NOMO-1 (cell line): Measurements from ENCODE around the gene OR10A2.
"Not testable (repeated sequence)": the region's sequence is repeated elsewhere in the genome, so short reads cannot be mapped to it uniquely, and the experiment has no call there.

Experiments
- DNase-seq, 2 experiments: peaks; one replicate each; lab custom pipeline; 2025; ENCODE audit not compliant: unreplicated experiment in 2 of 2; lab: John Stamatoyannopoulos, UW

The OR10A2 gene

DNA sequence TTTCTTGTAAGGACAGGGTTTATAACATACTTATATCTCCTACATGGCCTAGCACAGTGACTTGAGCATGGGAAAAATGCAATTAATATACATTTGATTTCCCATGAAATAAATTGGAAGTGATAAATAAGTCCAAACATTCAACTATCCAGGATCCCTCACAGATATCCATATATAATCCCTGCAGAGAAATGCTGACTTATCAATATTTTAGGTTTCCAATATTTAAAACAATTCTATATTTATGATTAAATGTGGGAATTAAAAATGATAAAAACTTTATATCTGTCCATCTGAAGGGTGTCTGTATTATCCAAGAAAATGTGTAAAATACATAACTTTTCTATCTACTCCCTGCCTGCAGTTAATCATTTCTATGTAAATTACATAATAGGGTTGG lies 19.9 kb downstream of the OR10A2 start:
- no peak for DNase-seq

DNA sequence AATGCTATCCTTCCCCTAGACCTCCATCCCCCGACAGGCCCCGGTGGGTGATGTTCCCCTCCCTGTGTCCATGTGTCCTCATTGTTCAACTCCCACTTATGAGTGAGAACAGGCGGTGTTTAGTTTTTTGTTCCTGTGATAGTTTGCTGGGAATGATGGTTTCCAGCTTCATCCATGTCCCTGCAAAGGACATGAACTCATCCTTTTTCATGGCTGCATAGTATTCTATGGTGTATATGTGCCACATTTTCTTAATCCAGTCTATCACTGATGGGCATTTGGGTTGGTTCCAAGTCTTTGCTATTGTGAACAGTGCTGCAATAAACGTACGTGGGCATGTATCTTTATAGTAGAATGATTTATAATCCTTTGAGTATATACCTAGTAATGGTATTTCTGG lies 24.9 kb downstream of the OR10A2 start:
- not testable (repeated sequence) for DNase-seq

DNA sequence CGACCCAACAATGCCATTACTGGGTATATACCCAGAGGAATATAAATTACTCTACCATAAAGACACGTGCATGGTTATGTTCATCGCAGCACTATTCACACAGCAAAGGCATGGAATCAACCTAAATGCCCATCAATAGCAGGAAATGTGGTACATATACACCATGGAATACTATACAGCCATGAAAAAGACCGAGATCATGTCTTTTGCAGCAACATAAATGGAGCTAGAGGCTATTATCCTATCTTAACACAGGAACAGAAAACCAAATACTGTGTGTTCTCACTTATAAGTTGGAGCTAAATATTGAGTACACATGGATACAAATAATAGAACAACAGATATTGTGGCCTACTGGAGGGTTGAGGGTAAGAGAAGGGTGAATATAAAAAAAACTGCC lies 26.0 kb downstream of the OR10A2 start:
- no peak for DNase-seq

DNA sequence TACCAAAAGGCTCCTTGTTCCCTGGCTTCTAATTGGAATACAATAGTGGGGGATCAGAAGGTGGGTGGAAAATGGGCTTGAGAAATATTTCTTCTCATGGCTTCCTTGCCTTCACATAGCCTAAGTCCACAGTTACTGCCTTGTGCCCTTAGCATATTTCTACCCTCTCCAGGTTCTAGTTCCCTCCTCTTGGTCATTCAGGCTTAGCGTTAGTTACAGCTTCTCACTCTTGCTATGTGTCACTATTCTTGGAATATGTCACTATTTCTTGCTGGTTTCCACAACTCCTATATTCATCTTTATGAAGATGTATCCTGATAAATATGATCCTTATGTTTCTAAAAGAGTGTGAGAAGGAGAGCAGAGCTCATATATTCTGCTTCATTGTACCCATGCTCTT lies 27.0 kb downstream of the OR10A2 start:
- DNase-seq: no peak

DNA sequence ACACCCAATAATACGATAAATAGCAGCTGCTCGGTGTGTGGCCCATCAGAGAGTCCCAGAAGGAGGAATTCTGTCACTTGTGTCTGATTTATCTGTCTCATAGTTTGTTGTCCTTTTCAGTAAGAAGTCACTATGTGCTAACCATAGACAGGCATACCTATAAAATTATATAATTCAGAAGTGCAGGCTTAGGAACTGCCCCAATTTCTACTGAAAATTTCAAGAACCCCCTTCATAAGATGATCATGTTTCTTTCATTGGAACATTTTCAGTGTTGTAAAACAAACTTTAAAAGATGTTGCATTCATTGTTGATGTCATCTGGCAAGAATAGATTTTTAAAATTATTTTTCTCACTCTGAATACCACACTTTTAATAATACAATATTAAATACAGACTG lies 29.5 kb downstream of the OR10A2 start, which contains the start of gene OR2D2:
Gene OR2D2, minus strand, starts transcription at position 101 of the 400 bp plus-strand sequence. Its CDS starts 0 bp downstream, at position 101.
- DNase-seq: no peak

DNA sequence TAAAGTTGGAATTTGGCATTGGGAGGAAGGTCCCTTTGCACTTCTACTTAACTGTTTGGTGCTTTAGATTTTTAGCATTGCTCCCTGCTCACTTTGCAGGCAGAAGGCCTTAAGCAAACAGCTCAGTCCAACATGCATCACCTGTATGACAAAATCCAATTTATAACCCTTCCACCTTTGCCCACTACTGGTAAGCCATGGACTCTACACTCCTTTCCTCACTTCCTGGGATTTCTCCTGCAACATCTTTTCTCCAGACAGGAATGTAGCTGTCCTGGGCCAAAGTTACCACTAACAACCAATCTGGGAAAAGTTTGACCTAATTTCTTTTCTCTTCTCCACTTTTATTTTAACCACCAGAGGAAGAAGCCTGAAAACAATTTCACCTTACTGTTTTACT lies 31.2 kb downstream of the OR10A2 start:
- no peak for DNase-seq

DNA sequence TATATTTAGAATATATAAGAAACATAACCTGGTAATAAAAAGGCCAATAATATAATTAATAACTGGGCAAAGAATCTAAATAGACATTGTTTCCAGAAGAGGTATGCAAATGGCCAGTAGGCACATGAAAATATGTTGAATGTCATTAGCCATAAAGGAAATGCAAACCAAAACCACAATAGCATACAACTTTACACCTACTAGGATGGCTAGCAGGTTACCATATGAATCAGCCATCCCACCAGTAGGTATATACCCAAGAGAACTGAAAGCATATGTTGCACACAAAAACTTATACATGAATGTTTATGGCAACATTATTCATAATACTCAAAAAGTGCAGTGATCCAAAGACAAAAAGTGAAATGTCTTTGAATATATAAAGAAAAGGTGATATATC lies 32.2 kb downstream of the OR10A2 start:
- no peak for DNase-seq

DNA sequence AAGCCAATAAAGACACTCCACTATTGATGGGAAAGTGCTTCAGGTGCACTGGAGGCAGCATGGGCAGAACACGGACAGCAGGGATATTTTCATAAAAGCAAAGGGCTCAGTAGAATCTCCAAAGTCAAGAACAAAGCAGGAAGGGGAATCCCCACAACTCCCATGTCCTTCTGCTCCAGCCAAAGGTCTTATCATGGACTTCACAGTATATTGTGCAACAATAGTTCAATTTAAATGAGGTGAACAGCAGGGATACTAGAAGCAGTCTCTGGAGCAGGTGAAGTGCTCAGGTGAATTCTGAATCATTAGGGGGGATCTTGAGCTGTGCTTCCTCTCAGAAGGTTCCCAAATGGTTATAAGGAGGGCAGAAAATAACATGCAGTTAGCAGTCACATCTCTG lies 36.1 kb downstream of the OR10A2 start:
- DNase-seq: no peak

DNA sequence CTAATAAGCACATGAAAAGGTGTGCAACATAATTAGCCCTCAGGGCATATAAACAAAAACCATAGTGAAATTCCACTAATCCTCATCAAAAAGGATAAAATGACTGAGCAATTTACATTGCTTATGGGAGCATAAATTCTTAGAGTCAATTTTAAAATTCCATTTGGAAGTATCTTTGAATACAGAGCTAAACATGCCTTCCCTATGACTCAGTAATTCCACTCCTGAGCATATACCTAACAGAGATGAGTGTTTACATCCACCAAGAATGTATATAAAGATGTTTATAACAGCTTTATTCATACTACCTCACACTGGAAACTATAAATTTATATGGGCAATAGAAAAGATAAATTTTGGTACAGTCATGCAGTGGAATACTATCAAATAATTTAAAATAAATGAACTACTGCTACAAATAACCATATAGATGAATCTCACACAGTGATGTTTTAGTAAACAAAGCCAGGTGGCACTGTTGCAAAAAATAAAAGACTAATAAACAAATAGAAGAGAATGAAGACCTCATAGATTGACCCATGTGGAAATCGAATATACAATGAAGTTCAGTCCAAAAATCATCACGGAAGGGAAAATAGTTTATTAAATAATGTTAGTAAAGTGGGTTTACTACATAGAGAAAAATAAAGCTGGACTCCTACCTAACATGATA lies 37.6 kb downstream of the OR10A2 start:
- DNase-seq: no peak

DNA sequence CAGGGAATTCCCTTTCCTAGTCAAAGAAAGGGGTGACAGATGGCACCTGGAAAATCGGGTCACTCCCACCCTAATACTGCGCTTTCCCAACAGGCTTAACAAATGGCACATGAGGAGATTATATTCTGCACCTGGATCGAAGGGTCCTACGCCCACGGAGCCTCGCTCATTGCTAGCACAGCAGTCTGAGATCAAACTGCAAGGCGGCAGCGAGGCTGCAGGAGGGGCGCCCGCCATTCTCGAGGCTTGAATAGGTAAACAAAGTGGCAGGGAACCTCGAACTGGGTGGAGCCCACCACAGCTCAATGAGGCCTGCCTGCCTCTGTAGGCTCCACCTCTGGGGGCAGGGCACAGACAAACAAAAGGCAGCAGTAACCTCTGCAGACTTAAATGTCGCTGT lies 41.9 kb downstream of the OR10A2 start:
- not testable (repeated sequence) for DNase-seq

DNA sequence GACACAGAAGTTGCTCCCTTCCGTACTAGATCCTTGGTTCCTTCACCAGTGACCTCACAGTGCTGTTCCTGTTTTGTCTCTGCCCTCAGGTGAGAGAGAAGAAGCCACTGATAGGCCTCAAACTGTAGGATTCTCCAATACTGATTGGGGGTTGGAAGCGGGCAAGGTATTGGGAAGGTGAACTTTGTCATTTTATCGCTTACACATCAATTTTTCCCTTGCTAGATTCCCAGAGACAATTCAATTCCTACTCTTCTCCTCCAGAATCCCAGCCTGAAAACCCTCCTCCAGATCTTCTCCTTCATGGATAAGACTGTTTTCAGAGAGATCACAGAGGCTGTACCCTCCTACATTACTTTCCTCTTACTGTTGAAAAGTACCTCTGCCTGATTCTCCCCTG lies 48.5 kb downstream of the OR10A2 start:
- no peak for DNase-seq

DNA sequence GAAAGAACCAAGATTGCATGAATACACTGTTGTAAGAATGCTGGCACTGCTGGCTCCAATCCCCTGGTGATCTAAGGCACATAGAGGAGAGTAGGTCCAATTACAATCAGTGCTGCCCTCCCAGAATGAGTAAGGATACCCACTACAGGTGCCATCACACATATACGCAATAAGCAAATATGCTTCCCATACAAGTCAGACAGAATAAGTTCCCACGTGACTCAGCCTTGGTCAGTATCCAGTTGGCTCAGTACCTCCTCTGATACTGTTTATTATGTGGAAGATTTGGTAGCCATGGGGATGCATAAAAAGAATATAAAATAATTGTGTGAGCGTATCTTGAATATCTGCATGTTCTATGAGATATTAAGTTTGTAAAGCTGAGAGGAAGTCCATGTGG lies 49.1 kb downstream of the OR10A2 start:
- DNase-seq: no peak

DNA sequence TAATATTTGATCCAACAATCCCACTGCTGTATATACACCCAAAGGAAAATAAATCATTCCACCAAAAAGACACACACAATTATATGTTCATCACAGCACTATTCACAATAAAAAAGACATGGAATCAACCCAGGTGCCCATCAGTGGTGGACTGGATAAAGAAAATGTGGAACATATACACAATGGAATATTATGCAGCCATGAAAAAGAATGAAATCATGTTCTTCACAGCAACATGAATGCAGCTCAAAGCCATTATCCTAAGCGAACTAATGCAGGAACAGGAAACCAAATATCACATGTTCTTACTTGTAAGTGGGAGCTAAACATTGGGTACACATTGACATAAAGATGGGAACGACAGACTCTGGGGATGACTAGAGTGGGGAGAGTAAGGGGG lies 56.8 kb downstream of the OR10A2 start:
- DNase-seq: no peak

DNA sequence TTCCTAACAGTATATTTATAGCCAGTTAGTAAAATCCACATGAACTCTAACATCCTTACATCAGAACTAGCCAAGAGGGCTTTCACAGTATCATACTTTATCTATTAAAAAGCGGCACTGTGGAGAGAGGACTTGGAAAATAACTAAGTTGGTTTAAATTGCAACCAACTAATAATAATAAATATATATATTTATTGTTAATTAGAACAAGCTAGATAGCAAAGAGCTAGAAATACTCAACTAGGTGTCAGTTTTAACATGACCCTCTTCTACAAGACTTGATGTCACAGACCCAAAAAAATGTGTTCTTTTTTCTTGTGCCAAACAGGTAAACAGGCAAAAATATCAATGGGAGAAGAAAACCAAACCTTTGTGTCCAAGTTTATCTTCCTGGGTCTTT lies 57.8 kb downstream of the OR10A2 start, which contains the start of gene OR2D3:
Gene OR2D3, plus strand, starts transcription at position 301 of the 400 bp plus-strand sequence. Its CDS starts 0 bp downstream, at position 301.
- no peak for DNase-seq
